B cell (primary cell): Measurements from ENCODE around the gene MMP12.

ENCODE experiments used
- CTCF ChIP-seq: fragments of 200-600 bp; IDR thresholded peaks from one replicate; pipeline ENCODE4 v1.8.0; 2022; ENCODE audit warnings: antibody characterized with exemption, mild to moderate bottlenecking
- EZH2 ChIP-seq: IDR thresholded peaks from 2 replicates; pipeline ENCODE4 v1.6.1; 2012; ENCODE audit warnings: borderline replicate concordance, low read depth, mild to moderate bottlenecking, moderate library complexity, low read length; ENCODE audit not compliant: insufficient read depth, poor library complexity, severe bottlenecking

- no peak for TF ChIP-seq CTCF
- no peak for TF ChIP-seq EZH2
Measured at GRCh38 chr11:102829316-102830000, 45.3 kb downstream of the MMP12 start.
